ENCODE measurements around the gene GAST. TPM values are rescaled to one million over a fixed set of nuclear protein-coding genes. Genes with fewer than 3 reads are reported as not detected.

GAST gene
- total RNA-seq, 4 donors from 2014 or later, result not detected

- H3K4me3 ChIP-seq, result no peak overlapping the region
- H3K9me3 ChIP-seq, result no peaks in the 10 kb centered on the region
- H3K36me3 ChIP-seq, result peaks cover 62 to 100% (median 78%) of the 10 kb centered on the region in 3 donors
- 59 to 93% methylated on average over 3 to 6 of the region's 16 CpGs for WGBS, 2 donors
- TF ChIP-seq CTCF (IDR thresholded peaks at IDR 0.05), result no peak
- TF ChIP-seq POLR2A (IDR thresholded peaks at IDR 0.05), result no peak
- no peak for DNase-seq
- intact Hi-C loops (cut with DNase I), result no loop called here
- peaks cover 0 to 8% (median 0%) of the 10 kb centered on the region in 3 donors for H3K4me1 ChIP-seq
- H3K27me3 ChIP-seq, result no peaks in the 10 kb centered on the region
- H3K27ac ChIP-seq, result peak overlapping the region in 2 of 4 donors; percentile 21 to 59
Measured at GRCh38 chr17:41762841-41763240, 50.7 kb downstream of the GAST start.

DNA sequence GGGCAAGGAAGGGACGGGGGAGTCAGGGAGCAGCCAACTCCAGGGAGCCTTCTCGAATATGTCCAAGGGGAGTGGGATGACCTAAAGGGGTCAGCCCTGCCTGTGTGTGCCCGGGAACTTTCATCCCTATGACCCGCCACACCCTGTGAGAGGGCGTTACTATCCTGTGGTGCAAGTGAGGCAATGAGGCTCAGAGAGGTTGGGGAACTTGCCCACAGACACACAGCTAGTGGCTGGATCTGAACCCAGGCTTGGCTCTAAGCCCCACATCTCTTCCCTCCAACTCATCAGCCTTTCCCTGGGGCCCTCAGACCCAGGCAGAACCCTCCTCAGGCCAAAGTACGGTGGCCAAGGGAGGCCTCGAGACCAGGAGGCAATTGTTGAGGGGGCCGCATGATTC is 51.2 kb downstream of the GAST start:
- Histone ChIP-seq H3K36me3 (peaks cover 63 to 100% (median 82%) of the 10 kb centered on the region in 3 donors), H3K27ac (peak overlapping the region in 2 of 4 donors; percentile 21 to 59), H3K4me3 (no peak overlapping the region), H3K4me1 (peaks cover 0 to 8% (median 0%) of the 10 kb centered on the region in 3 donors), H3K27me3 (no peaks in the 10 kb centered on the region), H3K9me3 (no peaks in the 10 kb centered on the region)
- intact Hi-C loops (cut with DNase I), result no loop called here
- no peak for DNase-seq
- no peak for TF ChIP-seq POLR2A (IDR thresholded peaks at IDR 0.05)
- no peak for TF ChIP-seq CTCF (IDR thresholded peaks at IDR 0.05)
- 91 to 95% methylated on average over 3 to 7 of the region's 8 CpGs for WGBS, 2 donors

Small RNA genes lying within 50 kb of the gene (small RNA-seq; reads per million reads assigned to genes)
- gene RN7SL399P (0 reads per million in 4 donors), gene RNA5SP442 (0.07 to 1.3 (median 0.25) reads per million in 4 donors)

Other genes with a start within 250 kb of the GAST start
- 10 to 100 TPM in 1 of 4 donors, 1 to 10 TPM in 2, under 1 TPM in 1; 0.61 to 12.8 (median 4.6) TPM for gene KRT32, start 244.9 kb upstream of the GAST start, total RNA-seq
- gene KRT35, start 231.2 kb upstream of the GAST start, total RNA-seq, result not detected
- gene KRT36, start 222.4 kb upstream of the GAST start, total RNA-seq, result under 1 TPM in 1 of 4 donors, not detected in 3; 0.38 TPM
- over 10,000 TPM; 27,182 to 79,363 (median 33,601) TPM for gene KRT13, start 206.7 kb upstream of the GAST start, total RNA-seq
- 1,000 to 10,000 TPM in 3 of 4 donors, 100 to 1,000 TPM in 1; 743 to 2,833 (median 2,484) TPM for gene KRT15, start 193.4 kb upstream of the GAST start, total RNA-seq
- gene KRT19, start 184.0 kb upstream of the GAST start, total RNA-seq, result 1,000 to 10,000 TPM in 2 of 4 donors, 100 to 1,000 TPM in 2; 589 to 1,442 (median 1,001) TPM
- gene KRT9, start 140.3 kb upstream of the GAST start, total RNA-seq, result under 1 TPM in 2 of 4 donors, not detected in 2; 0.19 to 0.61 TPM
- gene KRT14, start 125.4 kb upstream of the GAST start, total RNA-seq, result 1,000 to 10,000 TPM in 2 of 4 donors, 100 to 1,000 TPM in 2; 115 to 7,717 (median 1,579) TPM
- gene KRT16, start 99.6 kb upstream of the GAST start, total RNA-seq, result 1,000 to 10,000 TPM in 2 of 4 donors, 100 to 1,000 TPM in 2; 156 to 6,712 (median 1,275) TPM
- gene KRT17, start 87.8 kb upstream of the GAST start, total RNA-seq, result 1,000 to 10,000 TPM in 1 of 4 donors, 10 to 100 TPM in 3; 45.8 to 2,552 (median 75.7) TPM
- gene EIF1, start 23.4 kb upstream of the GAST start, total RNA-seq, result 100 to 1,000 TPM in 3 of 4 donors, 10 to 100 TPM in 1; 96.5 to 311 (median 223) TPM
- gene HAP1, start 22.3 kb downstream of the GAST start, total RNA-seq, result under 1 TPM; 0.34 to 0.94 (median 0.53) TPM
- 1,000 to 10,000 TPM in 2 of 4 donors, 100 to 1,000 TPM in 2; 709 to 2,355 (median 1,148) TPM for gene JUP, start 74.4 kb downstream of the GAST start, total RNA-seq
- gene P3H4, start 99.6 kb downstream of the GAST start, total RNA-seq, result 1 to 10 TPM; 2.4 to 7.1 (median 3.7) TPM
- gene FKBP10, start 100.7 kb downstream of the GAST start, total RNA-seq, result 10 to 100 TPM in 2 of 4 donors, 1 to 10 TPM in 1, under 1 TPM in 1; 0.19 to 21.4 (median 8.4) TPM
- 10 to 100 TPM; 23.8 to 45.4 (median 30.5) TPM for gene NT5C3B, start 123.9 kb downstream of the GAST start, total RNA-seq
- gene KLHL10, start 125.5 kb downstream of the GAST start, total RNA-seq, result under 1 TPM in 1 of 4 donors, not detected in 3; 0.57 TPM
- 10 to 100 TPM; 11.8 to 20.4 (median 13.1) TPM for gene KLHL11, start 153.1 kb downstream of the GAST start, total RNA-seq
- 100 to 1,000 TPM in 1 of 4 donors, 10 to 100 TPM in 3; 51.5 to 121 (median 62.7) TPM for gene ACLY, start 206.6 kb downstream of the GAST start, total RNA-seq
- under 1 TPM in 1 of 4 donors, not detected in 3; 0.38 TPM for gene ODAD4, start 218.3 kb downstream of the GAST start, total RNA-seq

Measured in esophagus squamous epithelium (tissue), 5 donors.